ENCODE results near the gene CRACDL.

CRACDL gene

GRCh38 chr2:98807929-98808328 lies 128.1 kb downstream of the CRACDL start:
- in situ Hi-C loops (cut with HindIII; ENCODE audit: low sequenced_read_pairs) = no loop called here

DNA sequence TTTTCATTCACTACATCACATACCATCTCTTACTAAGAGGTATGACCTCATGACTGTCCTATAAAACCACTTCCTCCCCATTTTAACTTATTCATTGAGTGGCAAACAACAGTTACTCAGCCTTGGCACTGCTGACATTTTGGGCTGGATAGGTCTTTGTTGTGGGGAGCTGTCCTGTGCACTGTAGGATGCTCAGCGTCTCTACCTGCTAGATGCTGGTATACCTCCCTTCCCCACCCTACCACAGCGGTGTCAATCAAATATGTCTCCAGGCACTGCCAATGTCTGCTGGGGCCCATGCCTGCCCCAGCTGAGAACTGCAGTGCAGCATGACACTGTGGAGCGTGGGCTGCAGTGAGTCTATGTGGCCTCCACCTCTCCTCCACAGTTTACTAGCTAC lies 128.8 kb downstream of the CRACDL start:
- in situ Hi-C loops (cut with HindIII; ENCODE audit: low sequenced_read_pairs) = no loop called here

DNA sequence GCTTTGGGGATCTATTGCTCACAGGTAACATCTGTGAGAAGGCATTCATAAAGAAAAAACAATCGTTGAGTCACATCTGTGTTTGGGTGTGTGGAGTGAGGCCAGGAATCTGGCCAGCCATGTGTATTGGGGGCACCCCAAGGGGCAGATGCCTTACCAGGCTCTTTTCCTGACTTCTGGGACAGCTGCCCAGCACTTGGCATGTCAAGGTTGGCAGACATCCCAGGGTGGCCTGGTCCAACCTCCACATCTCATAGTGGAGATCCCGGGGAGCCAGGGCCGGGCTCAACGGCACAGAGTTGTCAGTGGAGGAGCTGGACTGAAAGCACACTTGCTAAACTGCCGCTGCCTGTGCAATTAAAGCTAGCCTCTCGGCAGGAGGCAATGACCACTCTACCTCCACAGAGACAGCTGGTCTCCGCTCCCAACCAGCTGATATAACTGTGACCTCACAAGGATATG lies 129.8 kb downstream of the CRACDL start:
- in situ Hi-C loops (cut with HindIII; ENCODE audit: low sequenced_read_pairs) = no loop called here

DNA sequence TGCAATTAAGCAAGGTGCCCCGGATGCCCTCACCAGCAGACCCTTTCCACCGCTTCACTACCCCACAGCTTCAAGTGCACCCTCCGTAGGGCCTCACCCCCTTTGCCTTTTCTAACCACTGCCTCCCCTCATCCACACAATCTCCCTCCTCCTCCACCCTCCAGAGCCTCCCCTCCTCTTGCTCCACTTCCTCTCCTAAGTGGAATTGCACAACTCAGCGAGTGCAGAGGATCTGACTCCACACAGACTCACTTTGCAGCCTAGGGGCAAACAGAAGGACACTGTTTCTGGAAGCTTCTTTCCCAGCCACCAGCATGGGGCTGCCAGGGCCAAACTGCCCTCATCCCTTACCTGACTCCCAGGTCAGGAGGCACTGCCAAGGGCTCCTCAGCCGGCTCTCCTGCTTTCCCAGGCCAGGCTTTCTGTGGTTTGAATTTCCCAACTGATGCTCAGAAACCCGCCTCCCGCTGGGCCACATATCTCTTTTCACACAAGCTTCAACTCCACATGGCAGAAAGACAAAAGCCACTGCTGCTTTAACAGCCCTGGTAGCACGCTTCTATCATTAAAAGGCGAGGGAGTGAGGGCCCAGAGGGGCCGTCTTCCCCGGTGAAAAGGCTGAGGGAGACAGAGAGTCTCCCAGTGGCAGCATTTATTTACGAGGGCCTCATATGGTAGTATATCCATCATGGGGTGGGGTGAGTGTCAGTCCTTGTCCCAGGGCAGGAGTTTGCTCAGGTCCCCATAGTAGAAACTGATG lies 130.4 kb downstream of the CRACDL start:
- in situ Hi-C loops (cut with HindIII; ENCODE audit: low sequenced_read_pairs) = no loop called here

GRCh38 chr2:98804736-98805135 lies 131.3 kb downstream of the CRACDL start:
- in situ Hi-C loops (cut with HindIII; ENCODE audit: low sequenced_read_pairs) = no loop called here

DNA sequence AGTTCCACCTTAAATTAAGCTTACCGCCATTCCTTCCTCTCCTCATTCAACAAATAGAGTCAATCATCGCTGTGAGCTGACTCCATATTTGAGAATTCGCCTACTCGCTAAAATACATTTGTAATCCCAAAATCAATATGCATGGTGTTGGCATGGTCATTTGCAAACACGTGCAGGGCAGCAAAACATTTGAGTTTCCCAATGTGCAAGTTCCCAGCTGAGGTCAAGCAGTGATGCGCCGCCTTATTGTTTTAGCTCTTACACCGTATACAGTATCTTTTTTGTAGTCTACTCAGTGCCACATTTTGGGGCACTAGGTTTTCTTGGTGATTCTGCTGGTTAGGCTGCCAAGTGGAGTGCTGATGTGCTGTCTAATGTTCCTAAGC lies 131.8 kb downstream of the CRACDL start:
- in situ Hi-C loops (cut with HindIII; ENCODE audit: low sequenced_read_pairs) = no loop called here

DNA sequence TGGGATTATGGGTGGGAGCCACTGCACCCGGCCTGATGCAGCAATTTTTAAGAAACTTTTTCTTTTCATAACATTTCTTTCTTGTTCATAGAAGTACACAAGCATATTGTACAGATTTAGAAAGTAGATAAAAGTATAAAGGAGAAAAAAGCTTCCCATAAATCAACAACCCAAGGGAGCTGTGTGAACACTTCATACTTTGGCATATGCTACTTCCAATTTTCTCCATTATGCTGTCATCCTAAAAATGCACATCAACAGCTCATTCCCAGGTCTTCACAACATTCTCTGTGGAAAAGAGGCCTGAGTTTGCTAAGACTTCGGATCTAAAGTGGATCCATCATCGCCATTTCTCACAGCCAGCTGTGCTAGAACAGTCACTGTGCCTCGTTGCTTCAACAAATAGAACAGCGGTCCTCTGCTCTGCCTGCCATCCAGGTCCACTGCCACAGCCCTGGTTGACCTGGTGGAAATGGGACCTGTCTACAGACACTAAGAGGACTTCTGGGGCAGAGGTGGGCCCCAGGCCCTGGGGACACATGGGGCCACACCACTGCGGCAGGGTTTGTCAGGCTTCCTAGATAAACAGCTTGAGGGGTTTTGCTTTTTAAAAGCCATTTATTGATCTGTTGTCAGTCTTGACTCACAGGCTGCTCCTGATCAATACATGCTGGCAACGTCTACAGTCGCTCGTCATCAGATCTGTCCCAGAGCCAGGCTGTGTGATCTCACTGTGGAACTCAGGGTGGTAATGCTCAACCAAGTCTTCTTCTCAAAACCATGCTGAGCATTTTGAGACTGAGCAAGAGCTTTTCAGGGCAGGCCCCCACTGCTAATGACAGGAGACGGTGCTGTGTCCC lies 132.4 kb downstream of the CRACDL start:
- in situ Hi-C loops (cut with HindIII; ENCODE audit: low sequenced_read_pairs) = no loop called here

DNA sequence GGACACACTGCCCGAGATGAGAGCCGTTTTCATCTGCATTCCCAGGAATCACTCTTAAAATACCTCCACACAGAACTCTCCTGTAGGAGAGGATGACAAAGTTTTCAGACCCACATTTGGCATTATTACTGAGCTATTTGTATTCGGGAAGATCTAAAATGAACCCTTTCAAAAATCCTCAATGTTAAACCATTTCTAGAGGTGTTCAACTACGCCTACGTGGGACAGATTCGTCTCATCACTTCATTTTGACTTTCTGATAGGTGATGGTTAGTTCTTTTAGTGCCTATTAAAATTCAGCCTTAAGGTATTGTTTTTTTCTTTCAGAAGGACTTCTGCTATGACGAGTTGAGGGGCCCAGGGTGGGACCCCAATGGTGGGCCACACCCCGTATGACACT lies 133.7 kb downstream of the CRACDL start:
- in situ Hi-C loops (cut with HindIII; ENCODE audit: low sequenced_read_pairs) = no loop called here

DNA sequence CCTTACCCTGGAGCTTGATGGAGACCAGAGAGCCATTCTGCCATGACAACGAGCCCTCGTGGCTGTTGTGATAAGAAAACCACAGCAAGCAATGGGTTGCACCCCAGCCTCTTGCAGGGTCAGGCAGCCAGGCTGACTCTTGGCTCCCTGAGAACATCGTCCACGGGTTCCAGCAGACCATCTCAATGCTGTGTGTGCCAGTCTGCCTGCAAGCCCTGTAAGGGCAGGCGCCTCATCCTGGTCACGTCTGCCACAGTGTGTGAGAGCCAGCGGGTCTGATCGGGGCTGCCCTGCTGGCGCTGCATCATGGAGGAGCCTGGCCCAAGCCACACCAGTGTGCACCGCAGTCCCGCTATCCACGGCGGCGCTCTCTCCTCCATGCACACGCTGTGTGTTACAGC lies 134.1 kb downstream of the CRACDL start:
- in situ Hi-C loops (cut with HindIII; ENCODE audit: low sequenced_read_pairs) = no loop called here

DNA sequence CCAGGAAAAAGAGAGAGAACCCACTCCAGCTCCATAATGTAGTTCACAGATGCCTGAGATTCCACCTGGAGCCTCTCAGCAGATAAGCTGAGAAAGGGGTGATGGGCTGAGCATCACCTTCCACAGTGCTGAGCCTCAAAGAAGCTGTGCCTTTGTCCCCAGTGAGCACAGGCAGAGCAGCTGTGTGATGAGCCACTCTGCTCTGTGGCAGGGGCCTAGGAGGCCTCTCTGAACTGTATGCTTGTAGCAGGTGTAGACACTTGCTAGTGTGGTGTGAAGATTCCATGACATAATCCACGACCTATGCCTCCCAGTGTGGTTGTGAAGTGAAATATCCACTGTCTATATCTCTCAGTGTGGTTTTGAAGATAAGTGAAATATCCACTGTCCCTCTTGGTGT lies 134.7 kb downstream of the CRACDL start:
- in situ Hi-C loops (cut with HindIII; ENCODE audit: low sequenced_read_pairs) = no loop called here

DNA sequence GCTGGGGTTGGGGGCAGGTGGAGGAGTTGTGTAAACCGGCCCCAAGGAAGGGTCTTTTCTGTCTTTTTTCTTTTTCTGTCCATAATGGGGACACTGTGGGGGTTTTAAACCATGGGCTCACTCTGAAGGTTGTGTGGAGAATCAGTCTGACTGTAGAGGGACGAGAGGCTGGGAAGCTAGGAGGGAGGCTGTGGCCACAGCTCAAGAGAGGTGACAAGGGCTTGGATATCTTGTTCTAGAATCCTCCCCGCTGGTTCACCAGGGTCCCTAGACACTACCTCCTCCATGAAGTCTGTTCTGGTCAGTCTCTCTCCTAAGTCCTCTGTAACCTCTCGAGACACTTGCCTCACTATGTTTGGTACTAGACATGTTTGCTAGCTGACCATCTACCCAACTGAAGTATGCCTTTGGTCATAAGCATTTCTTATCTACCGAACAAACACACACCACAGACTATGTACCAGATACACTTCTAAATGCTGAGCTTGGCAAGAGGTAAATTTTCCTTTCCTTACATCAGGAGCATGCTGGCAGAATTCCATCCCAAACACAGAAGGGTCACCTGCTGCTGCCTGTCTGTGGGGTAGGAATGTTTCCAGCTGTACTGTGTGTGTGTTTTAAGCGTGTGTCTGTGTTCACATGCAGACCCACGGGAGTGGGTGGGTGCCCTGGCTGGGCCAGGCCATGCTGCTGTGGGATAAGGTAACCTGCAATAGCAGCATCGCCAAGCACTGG lies 135.5 kb downstream of the CRACDL start:
- in situ Hi-C loops (cut with HindIII; ENCODE audit: low sequenced_read_pairs) = no loop called here

DNA sequence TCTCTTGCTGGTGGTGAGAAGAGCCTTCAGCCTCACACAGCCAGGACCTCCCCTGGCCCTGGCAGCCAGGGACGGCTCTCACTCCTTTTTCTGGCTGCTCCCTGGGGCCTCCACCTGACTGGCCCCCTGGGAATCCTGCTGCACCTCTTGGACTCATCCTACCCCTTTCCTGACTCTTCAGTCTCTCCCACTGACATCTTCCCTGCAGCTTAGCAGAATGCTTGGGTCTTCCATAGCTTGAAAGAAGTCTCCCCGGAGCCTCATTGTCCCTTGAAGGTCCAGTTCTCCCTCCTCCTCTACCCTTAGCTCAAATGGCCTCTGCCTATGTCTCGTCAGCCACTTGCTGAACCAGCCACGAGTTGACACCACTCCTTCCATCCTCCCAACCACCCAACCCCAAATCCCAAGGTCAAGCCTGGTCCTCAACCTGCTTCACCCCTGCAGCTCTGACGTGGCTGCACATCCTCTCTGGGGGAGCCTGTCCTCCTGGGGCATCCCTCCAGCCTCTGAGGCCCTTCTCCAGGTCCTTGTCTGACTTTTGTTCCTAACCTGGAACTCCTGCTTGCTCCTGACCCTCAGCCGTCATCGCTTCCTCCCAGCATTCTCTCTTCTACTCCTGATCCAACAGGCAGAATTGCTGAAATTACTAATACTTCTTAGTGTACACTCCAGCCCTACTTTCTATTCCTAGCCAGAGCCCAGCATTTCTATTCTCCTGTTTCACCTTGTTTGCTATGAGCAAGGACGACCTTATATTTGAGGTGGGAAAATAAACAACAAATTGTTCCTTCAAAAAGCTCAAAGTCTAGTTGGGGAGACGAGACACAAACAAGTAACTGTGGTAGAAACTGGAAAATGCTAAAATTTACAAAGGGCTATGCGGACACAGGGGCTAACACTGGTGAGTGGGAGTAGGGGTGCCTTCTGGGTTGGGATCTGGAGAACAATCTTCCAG lies 136.4 kb downstream of the CRACDL start:
- in situ Hi-C loops (cut with HindIII; ENCODE audit: low sequenced_read_pairs) = no loop called here

- in situ Hi-C loops (cut with HindIII; ENCODE audit: low sequenced_read_pairs) = no loop called here
These were observed 139.1 kb downstream of the CRACDL start for GRCh38 chr2:98796775-98797544.

DNA sequence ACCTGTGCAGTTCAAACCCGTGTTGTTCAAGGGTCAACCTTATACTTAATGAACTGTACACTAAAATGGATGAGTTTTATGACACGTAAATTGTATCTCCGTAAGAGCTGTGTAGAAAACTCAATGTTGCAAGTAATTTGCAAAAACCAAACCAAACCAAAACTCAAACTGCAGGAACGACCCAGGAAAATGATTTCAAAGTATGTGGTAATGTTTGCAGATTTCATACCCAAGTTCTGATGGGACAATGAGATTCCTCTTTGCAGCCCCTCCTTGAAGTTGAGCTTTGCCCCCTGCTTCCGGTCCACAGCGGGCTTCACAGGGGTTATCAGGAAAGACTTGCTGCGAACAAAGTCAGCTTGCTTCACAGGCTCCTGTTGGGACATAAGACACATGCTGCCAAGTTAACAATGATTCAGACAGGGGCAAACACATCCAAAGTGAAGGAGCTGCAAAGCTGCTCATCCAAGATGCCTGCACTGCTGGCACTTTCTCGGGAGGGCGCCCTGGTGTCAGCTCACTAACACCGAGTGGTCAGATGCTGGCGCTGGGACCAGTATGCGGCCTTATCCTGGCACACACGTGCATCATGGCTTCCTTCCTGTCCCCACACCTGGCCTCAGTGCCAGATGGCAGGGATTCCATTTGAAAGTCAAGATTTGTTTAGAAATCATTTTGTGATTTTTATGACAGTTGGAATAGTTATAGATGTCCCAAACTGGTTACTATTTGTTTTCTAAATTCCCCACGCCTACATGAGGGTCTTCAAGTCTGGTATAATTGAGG lies 139.9 kb downstream of the CRACDL start:
- in situ Hi-C loops (cut with HindIII; ENCODE audit: low sequenced_read_pairs) = no loop called here

DNA sequence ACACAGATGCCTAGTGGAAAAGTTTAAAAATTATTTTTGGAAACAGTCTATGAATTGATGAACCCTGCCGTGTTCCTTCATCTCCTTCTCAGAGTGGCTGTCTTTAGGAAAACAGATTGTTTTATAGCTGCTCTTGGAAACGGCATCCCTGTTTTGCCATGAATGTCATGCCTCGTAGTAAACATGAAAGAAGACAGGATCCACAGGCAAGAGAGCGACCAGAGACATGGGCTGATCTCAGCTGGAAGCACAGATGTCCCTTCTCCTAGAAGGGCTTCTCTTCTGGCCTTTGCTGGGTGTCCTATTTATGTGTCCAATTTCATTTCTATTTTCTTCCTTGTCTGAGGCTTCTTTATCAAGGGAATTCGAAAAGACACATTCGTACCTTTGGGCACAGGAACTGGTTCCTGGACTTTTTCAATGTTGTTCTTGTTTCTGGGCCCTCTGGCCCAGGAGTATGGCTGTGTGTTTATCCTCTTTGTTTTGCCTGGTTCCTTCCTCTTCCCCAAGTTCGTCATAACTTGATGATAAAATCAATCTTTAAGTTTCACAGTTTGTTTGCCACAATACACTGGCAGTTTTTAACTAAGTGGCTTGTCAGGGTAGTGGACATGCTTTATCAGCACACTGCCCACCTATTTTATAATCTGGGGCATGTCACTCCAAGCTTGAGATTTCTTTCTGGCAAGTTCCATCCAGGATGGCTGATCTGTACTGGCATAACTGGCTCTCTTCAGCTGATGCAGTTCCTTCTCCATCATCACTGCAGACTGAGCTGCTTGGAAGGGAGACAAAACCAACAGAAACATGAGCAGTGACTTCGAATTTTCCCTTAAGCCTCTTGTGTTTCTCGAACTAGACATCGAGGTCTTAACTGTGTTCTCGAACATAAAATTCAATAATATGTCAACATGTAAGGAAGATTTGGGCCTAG lies 141.9 kb downstream of the CRACDL start:
- in situ Hi-C loops (cut with HindIII; ENCODE audit: low sequenced_read_pairs) = no loop called here

- in situ Hi-C loops (cut with HindIII; ENCODE audit: low sequenced_read_pairs) = no loop called here
These were observed 142.8 kb downstream of the CRACDL start for GRCh38 chr2:98793275-98793674.

DNA sequence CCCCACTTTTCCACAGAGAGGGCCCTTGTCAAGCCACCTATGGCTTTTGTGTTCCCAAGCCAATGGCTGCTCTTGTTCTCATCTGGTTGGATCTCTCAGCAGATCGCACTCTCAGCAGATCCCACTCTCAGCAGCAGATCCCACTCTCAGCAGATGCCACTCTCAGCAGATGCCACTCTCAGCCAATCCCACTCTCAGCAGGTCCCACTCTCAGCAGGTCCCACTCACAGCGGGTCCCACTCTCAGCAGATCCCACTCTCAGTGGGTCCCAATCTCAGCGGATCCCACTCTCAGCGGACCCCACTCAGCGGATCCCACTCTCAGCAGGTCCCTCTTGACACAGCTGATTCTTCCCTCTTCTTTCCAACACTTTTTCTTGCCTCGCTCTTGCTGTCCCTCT lies 145.8 kb downstream of the CRACDL start:
- in situ Hi-C loops (cut with HindIII; ENCODE audit: low sequenced_read_pairs) = no loop called here

GRCh38 chr2:98787700-98788099 lies 148.3 kb downstream of the CRACDL start:
- in situ Hi-C loops (cut with HindIII; ENCODE audit: low sequenced_read_pairs) = no loop called here

Measured in endothelial cell of hepatic sinusoid (primary cell).